Mesodermal cell (in vitro differentiated cells): ENCODE measurements around the gene RHOC.

ENCODE experiments used
- H3K27ac ChIP-seq: 2 replicates; pipeline ENCODE4 v1.7.0; 2013; ENCODE audit warnings: mild to moderate bottlenecking, low read depth, low read length, moderate library complexity; ENCODE audit not compliant: severe bottlenecking
- H3K36me3 ChIP-seq: 2 replicates; pipeline ENCODE4 v1.7.1; 2013; ENCODE audit warnings: mild to moderate bottlenecking, low read length, moderate library complexity; ENCODE audit not compliant: control insufficient read depth, insufficient read depth
- H3K4me1 ChIP-seq: one replicate; pipeline ENCODE4 v1.7.1; 2013; ENCODE audit warnings: mild to moderate bottlenecking, low read length; ENCODE audit not compliant: insufficient read depth, control insufficient read depth, poor library complexity, severe bottlenecking
- H3K4me3 ChIP-seq: 2 replicates; pipeline ENCODE4 v1.7.0; 2013; ENCODE audit warnings: low read length, control low read depth, mild to moderate bottlenecking; ENCODE audit not compliant: insufficient read depth, poor library complexity, severe bottlenecking; ENCODE audit errors: extremely low read depth
- H3K9me3 ChIP-seq: 2 replicates; pipeline ENCODE4 v1.7.1; 2013; ENCODE audit warnings: mild to moderate bottlenecking, low read length, moderate library complexity; ENCODE audit not compliant: control insufficient read depth
- WGBS, 2 experiments: methylation state at CpG; one replicate each; pipeline ENCODE4 v1.1.5; 2013; ENCODE audit warnings: missing lambda C conversion rate in 2 of 2; ENCODE audit not compliant: insufficient coverage in 2 of 2; 5-methylcytosine and 5-hydroxymethylcytosine counted together

The RHOC gene

DNA sequence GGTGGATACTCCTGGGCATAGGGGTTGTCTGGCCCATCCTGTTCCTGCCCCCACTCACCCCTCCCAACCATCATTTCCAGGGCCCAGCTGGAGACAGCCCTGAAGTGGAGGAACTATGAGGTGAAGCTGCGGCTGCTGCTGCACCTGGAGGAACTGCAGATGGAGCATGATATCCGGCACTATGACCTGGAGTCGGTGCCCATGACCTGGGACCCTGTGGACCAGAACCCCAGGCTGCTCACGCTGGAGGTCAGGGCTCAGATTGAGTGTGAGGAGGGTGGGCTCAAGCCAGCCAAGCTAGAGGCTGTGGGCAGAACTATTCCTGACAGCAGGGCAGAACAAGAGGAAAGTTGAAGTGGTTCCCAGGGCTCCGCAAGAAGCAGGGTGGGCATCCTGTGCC lies 14.2 kb downstream of the RHOC start:
- peaks cover 62% of the 10 kb centered on the region for H3K36me3 ChIP-seq
- no peak overlapping the region for H3K4me3 ChIP-seq
- H3K4me1 ChIP-seq: peaks cover 5% of the 10 kb centered on the region
- H3K27ac ChIP-seq: no peak overlapping the region
- WGBS, 2 experiments: 98 to 100% methylated on average over 5 of the region's 5 CpGs
- no peaks in the 10 kb centered on the region for H3K9me3 ChIP-seq

DNA sequence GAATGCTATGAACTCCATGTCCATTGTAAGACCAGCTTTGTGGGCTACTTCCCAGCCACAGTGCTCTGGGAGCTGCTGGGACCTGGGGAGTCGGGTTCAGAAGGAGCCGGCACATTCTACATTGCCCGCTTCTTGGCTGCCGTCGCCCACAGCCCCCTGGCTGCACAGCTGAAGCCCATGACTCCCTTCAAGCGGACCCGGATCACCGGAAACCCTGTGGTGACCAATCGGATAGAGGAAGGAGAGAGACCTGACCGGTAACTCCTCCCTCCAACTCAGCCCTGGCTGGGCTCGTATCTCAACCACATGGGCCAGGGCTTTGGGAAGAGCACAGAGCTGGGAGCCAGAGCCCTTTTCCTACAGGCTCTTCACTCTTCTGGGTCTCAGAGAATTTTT lies 17.1 kb downstream of the RHOC start:
- WGBS, 2 experiments: 85 to 99% methylated on average over 8 to 10 of the region's 11 CpGs

DNA sequence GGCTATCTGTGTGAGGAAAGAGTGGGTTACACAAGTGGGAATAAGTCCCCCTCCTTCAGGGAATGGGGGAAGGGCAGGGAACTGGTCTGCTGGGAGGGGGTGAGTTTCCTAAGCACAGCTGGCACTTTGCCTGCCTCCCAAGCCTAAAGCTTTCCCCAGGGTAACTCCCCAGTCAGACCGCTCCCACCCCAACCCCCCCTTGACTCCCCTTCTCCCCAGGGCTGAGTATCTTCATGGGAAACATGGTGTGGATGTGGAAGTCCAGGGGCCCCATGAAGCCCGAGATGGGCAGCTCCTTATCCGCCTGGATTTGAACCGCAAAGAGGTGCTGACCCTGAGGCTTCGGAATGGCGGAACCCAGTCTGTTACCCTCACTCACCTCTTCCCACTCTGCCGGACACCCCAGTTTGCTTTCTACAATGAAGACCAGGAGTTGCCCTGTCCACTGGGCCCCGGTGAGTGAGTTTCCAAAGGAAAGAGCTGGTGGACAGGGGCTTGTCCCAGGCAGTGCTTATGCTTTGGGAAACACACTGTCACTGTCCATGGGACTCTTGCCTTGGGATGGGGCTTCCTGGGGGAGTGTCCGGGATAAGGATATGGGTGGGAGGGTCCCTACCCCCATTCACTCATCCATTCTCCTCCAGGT lies 17.6 kb downstream of the RHOC start:
- Histone ChIP-seq H3K36me3 (peaks cover 39% of the 10 kb centered on the region), H3K4me1 (peaks cover 2% of the 10 kb centered on the region), H3K27ac (no peak overlapping the region), H3K9me3 (no peaks in the 10 kb centered on the region), H3K4me3 (no peak overlapping the region)
- 100% methylated on average over 2 to 4 of the region's 9 CpGs for WGBS, 2 experiments

More for the DNA sequence above, 17.1 kb downstream of the RHOC start:
- Histone ChIP-seq H3K4me3 (no peak overlapping the region), H3K36me3 (peaks cover 44% of the 10 kb centered on the region), H3K9me3 (no peaks in the 10 kb centered on the region), H3K4me1 (peaks cover 2% of the 10 kb centered on the region), H3K27ac (no peak overlapping the region)

DNA sequence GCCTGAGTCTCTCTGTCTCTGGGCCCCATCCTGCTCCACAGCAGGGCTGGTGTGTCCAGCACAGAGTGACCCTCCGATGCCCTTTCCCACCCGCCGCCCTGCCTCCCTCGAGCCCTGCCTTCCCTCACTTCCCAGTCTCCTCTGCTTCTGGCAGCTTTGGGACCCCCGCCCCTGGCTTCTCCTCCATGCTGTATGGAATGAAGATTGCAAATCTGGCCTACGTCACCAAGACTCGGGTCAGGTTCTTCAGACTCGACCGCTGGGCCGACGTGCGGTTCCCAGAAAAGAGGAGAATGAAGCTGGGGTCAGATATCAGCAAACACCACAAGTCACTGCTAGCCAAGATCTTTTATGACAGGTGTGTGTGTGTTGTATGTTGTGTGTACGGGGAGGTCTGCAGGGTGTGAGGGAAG lies 18.1 kb downstream of the RHOC start:
- no peak overlapping the region for H3K4me3 ChIP-seq
- H3K4me1 ChIP-seq: peaks cover 2% of the 10 kb centered on the region
- no peak overlapping the region for H3K27ac ChIP-seq
- H3K9me3 ChIP-seq: no peaks in the 10 kb centered on the region
- H3K36me3 ChIP-seq: peaks cover 34% of the 10 kb centered on the region
- 87 to 100% methylated on average over 2 to 9 of the region's 13 CpGs for WGBS, 2 experiments

DNA sequence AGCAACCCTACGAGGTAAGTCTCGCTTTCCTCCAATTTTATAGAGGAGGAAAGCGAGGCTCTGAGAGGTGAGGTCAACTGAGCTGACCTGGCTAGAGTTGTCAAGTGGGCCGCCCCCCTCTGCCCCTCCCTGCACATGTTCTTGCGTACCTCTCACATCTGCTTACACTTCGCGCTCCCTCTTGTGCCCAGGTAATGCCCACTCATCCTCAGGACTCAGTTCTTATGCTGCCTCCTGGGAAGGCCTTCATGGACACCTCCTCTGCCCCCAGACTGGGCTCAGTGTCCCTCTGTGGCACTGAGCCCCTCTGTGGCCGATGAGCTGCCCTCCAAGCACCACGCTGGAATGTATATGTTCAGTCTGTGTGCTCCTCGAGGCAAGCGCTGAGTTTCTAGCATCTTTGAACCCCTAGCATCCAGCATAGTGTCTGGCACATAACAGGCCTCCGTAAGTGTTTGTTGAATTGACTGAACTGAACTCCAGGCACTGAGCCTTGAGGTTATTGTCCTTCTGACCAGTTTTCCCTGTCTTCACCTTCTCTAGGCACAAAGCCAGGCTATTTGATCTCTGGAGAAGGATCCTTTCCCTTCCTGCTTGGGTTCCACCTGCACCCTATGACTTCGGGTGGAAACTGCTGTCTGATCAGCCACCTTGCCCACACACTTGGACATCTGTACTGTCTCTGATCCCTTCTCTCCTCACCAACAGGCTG lies 19.0 kb downstream of the RHOC start:
- no peaks in the 10 kb centered on the region for H3K9me3 ChIP-seq
- peaks cover 30% of the 10 kb centered on the region for H3K36me3 ChIP-seq
- WGBS, 2 experiments: 93 to 95% methylated on average over 12 of the region's 13 CpGs
- no peak overlapping the region for H3K4me3 ChIP-seq
- peaks cover 2% of the 10 kb centered on the region for H3K4me1 ChIP-seq
- H3K27ac ChIP-seq: no peak overlapping the region

DNA sequence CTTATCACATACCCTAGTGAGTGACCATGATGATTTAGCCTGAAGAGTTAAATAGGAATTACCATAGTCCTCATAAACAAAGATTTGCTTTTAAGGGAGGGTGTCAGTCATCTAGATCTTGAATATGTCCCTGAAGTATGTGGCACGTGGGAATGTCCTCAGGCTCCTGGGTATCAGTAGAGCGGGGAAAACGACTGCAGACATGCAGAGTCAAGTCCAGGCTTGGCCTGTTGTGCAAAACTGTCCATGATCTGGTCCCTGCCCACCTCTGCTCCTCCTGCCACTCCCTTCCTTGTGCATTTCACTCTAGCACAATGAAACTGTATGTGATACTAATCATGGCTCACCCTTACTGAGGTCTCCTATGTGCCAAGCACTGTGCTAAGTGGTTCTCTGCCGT lies 19.6 kb downstream of the RHOC start:
- WGBS, 2 experiments: 90 to 98% methylated on average over 4 of the region's 4 CpGs
- Histone ChIP-seq H3K9me3 (no peaks in the 10 kb centered on the region), H3K27ac (no peak overlapping the region), H3K4me1 (peaks cover 2% of the 10 kb centered on the region), H3K36me3 (peaks cover 24% of the 10 kb centered on the region), H3K4me3 (no peak overlapping the region)

DNA sequence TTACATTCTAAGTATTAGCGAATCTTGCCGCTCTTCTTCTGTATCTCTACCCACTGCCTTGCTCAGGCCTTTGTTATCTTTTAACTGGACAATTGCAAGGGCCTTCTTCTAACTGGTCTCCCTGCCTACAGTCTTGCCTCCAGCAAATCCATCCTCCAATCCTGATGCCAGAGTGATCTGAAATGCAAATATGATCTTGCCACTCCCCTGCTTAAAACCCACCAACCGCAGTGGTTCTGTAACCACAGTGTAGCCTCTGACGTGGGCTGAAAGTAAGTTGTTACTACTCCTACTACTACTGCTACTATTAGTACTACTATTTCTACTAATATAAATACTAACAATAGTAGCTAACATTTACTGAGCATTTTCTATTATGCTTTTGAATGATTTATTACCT lies 20.1 kb downstream of the RHOC start:
- H3K9me3 ChIP-seq: no peaks in the 10 kb centered on the region
- H3K36me3 ChIP-seq: peaks cover 19% of the 10 kb centered on the region
- H3K27ac ChIP-seq: no peak overlapping the region
- H3K4me3 ChIP-seq: no peak overlapping the region
- H3K4me1 ChIP-seq: peaks cover 2% of the 10 kb centered on the region
- WGBS, 2 experiments: 94 to 96% methylated on average over 2 to 3 of the region's 4 CpGs

DNA sequence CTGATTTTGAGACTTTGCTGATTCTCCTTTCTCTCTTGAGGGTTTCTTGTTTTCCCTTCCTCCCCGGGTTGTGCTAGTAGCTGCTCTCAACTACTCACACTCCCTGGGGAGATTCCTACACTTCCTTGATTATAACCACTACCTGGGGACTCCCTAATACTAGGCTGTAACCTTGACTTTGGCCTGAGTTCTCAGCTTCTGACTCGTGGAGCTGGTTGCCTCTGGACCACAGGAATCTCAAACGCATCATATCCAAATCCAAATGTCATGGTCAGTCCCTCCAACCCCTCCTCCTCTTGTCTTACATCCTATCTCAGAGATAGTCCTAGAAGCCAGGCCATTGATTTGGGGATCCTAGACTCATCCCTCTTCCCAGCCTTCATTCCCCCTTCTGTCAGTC lies 20.5 kb downstream of the RHOC start:
- 80 to 86% methylated on average over 3 of the region's 3 CpGs for WGBS, 2 experiments
- Histone ChIP-seq H3K9me3 (no peaks in the 10 kb centered on the region), H3K4me1 (peaks cover 2% of the 10 kb centered on the region), H3K36me3 (peaks cover 16% of the 10 kb centered on the region), H3K27ac (no peak overlapping the region), H3K4me3 (no peak overlapping the region)

DNA sequence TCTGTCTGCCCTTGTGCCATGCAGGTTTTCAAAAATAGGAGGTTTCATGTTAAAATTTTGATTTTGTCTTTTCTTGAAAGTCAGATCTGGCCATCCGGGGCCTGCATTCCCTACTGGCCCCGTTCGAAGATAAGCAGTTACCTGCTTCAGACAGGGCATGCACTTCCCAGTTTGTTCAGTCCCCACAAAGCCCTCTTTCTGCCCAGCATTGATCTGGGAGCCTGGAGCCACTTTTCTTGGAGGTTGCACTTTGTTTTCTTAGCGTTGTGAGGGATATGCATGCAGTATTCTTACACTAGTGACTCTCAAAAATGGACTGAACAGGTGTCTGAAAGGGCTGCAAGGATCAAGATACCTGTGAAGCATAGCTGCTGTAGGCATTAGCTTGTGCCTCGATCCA lies 21.0 kb downstream of the RHOC start:
- 98 to 100% methylated on average over 4 to 5 of the region's 5 CpGs for WGBS, 2 experiments

DNA sequence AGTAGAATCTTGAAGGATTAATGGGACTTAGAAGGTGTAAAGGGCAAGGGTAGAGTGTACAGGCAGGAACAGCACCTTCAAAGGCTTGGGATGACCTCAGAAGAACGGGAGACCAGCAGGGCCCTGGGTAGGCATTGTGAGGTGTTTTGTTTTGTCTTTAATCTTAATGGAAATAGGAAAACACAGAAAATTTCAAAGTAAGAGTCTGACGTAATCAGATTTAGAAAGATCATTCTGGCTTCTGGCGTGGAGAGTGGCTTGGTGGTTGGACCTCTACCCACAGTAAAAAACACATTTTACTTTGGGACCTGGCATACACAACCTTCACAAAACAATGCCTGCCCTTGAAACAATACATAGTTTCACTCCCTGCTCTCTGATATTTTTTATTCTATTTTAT lies 28.3 kb downstream of the RHOC start:
- peaks cover 5% of the 10 kb centered on the region for H3K4me1 ChIP-seq
- WGBS, 2 experiments: 90 to 96% methylated on average over 2 to 3 of the region's 3 CpGs
- H3K9me3 ChIP-seq: no peaks in the 10 kb centered on the region
- peaks cover 3% of the 10 kb centered on the region for H3K36me3 ChIP-seq
- no peak overlapping the region for H3K4me3 ChIP-seq
- H3K27ac ChIP-seq: no peak overlapping the region

More for the DNA sequence above, 21.0 kb downstream of the RHOC start:
- Histone ChIP-seq H3K4me1 (peaks cover 2% of the 10 kb centered on the region), H3K4me3 (no peak overlapping the region), H3K9me3 (no peaks in the 10 kb centered on the region), H3K36me3 (peaks cover 16% of the 10 kb centered on the region), H3K27ac (no peak overlapping the region)

DNA sequence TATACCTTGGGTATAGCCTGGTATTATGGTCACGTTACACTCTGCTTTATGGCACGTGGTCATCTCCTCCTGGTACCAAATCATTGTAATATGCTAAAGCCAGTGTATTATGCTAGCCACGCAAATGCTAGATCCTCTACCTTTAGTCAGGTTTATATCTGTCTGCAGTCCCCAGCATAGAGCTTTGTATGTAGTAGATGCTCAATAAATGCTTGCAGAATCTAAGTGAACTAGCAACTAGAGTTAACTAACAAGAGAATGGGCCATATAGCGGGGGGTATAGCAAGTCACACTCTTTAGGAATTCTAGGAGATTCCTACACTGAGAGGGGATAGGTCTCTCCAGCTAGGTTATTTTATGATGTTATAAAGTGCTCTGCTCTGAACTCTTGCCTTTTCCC lies 29.4 kb downstream of the RHOC start:
- peaks cover 5% of the 10 kb centered on the region for H3K4me1 ChIP-seq
- H3K4me3 ChIP-seq: no peak overlapping the region
- WGBS, 2 experiments: 93 to 100% methylated on average over 3 to 4 of the region's 4 CpGs
- H3K36me3 ChIP-seq: peaks cover 3% of the 10 kb centered on the region
- no peaks in the 10 kb centered on the region for H3K9me3 ChIP-seq
- H3K27ac ChIP-seq: no peak overlapping the region
